Left renal cortex interstitium (tissue), 4 donors: ENCODE results near the gene ZFHX2. TPM values are rescaled to one million over a fixed set of nuclear protein-coding genes. Genes with fewer than 3 reads are reported as not detected.
"Not testable (repeated sequence)": the region's sequence is repeated elsewhere in the genome, so short reads cannot be mapped to it uniquely, and the experiment has no call there.

Experiments used
- DNase-seq, 4 donors: peaks; one replicate each; pipeline ENCODE4 v3.0.0-alpha.2; 2013; ENCODE audit warnings: low read depth in 4 of 4, low spot score in 2 of 4, missing footprints in 1 of 4
- polyA plus RNA-seq, 4 donors: library from polyadenylated mRNA; unstranded; fragments of 120-200 nt; gene quantifications; one replicate each; pipeline ENCODE4 v1.2.1, GENCODE V29; 2013; ENCODE audit not compliant: insufficient read length in 4 of 4

ZFHX2 gene
- 10 to 100 TPM in 1 of 4 donors, 1 to 10 TPM in 3; 5.3 to 12.2 (median 8.3) TPM for polyA plus RNA-seq

DNA sequence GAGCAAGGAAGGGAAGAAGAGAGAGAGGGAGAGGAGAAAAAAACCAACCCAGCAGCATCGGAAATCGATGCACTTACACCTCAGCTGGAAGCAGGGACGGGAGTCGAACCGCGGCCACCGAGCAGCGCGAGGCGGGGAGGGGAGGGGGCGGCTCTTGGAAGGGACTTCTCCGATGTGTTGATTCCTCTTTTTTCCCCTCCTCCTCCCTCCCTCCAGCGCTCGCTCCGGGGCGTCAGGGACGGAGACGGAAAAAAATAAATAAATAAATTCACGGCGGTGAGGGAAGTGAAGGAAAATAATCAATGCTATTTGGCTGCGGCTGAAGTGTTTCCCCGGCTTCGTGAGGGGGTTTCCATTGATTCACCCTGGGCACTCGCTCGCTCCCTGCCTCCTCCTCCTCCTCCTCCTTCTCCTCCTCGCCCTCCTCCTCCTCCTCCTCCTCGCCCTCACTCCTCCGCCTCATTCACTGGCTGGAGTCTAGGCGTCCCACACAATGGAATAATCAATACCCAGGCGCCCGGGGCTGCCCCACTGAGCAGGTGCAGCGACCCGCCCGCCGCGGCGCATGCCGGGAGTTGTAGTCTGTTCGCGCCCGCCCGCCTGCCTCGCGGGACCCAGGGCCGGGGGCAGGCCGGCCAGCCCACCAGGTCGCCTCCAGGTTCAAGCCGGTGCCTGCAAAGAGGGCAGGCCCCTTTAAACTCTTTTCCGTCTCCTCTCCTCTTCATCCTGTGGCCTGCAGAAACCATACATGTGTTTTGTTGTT, at the start of gene ZFHX2:
Gene ZFHX2 (minus strand): TSS at position 500 of the 763 bp plus-strand sequence. CDS start 16,440 bp downstream, outside the sequence.
- no peak for DNase-seq

DNA sequence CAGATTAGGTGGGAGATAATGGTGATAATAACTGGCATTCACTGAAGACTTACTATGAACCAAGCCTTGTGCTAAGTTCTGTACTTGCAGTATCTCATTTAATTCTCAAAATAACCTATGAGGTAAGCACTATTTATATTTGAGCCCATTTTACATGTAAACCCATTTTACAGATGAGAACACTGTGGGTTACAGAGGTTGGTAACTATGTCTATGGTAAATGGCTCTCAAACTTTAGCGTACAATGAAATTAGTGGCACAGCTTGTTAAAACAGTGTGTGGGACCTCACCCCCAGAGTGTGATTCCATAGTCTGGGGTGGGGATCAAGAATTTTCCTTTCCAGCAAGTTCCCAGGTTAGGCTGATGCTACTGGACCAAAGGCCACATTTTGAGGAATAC, 49.2 kb upstream of the ZFHX2 start:
- DNase-seq, result no peak

GRCh38 chr14:23600322-23600707, 48.8 kb upstream of the ZFHX2 start:
- no peak for DNase-seq

DNA sequence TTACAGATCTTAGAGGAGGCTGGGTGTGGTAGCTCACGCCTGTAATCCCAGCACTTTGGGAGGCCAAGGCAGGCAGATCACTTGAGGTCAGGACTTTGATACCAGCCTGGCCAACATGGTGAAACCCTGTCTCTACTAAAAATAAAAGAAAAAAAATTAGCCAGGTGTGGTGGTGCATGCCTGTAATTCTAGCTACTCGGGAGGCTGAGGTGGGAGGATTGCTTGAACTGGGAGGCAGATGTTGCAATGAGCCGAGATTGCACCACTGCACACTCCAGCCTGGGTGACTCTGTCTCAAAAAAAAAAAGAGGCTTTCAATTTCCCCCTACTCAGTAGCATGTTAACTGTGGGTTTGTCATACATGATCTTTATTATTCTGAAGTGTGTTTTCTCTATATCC, 42.6 kb upstream of the ZFHX2 start:
- not testable (repeated sequence) for DNase-seq

- no peak for DNase-seq
Measured at GRCh38 chr14:23590198-23590597, 38.6 kb upstream of the ZFHX2 start.

DNA sequence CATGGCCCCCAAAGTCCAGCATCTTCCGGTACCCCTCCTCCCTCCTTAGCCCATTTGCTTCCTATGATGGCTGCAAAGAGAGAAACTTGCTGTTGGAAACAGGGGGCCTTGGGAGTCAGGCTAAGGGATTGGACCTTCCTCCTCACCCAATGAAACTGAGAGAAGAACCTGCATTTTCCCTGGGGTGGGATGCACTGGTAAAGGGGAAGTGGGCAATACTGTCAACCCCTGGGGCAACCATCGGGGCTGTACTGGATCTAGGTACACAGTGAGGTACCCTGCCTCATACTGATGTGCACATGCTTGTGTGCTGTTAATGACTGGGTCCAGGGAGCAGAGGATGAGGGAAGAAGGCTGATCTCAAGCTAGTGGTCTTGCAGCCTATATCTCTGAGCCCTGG, 38.0 kb upstream of the ZFHX2 start:
- no peak for DNase-seq

GRCh38 chr14:23588884-23589598, 37.5 kb upstream of the ZFHX2 start:
- DNase-seq, result peak in 3 of 4 donors; percentile 71 to 84 (median 77)

- not testable (repeated sequence) for DNase-seq
Measured at GRCh38 chr14:23584527-23585203, 33.1 kb upstream of the ZFHX2 start.

GRCh38 chr14:23583761-23584526, 32.4 kb upstream of the ZFHX2 start:
- not testable (repeated sequence) for DNase-seq

- DNase-seq, result no peak
Measured at GRCh38 chr14:23582906-23583760, 31.6 kb upstream of the ZFHX2 start.

DNA sequence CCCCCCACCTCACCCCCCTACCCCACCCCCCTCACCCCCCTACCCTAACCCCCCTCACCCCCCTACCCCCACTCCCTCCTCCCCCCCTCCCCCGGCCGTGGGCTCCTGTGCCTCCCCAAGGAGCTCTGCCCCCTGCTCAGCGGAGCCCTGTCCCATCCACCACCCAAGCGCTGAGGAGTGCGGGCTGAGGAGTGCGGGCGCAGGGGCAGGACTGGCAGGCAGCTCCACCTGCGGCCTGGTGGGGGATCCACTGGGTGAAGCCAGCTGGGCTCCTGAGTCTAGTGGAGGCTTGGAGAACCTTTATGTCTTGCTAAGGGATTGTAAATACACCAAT, 29.4 kb upstream of the ZFHX2 start:
- no peak for DNase-seq

GRCh38 chr14:23580152-23580926, 28.8 kb upstream of the ZFHX2 start:
- DNase-seq, result no peak

- no peak for DNase-seq
Measured at GRCh38 chr14:23579739-23580138, 28.2 kb upstream of the ZFHX2 start.

DNA sequence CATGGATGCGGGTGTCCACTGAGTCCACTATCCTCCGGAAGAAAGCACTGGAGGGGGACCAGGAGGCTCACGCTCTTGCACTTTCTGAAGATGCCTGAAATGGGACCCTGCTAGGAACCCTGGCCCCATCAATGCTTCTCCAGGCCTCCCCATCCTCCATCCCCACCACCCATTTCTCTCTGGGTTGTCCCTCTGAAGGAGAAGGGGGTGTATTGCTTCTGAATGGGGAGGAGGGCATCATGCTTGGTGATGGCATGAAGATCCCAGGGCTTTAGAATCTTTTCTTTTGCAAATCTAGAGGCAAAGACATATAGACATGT, 27.7 kb upstream of the ZFHX2 start:
- DNase-seq, result no peak

DNA sequence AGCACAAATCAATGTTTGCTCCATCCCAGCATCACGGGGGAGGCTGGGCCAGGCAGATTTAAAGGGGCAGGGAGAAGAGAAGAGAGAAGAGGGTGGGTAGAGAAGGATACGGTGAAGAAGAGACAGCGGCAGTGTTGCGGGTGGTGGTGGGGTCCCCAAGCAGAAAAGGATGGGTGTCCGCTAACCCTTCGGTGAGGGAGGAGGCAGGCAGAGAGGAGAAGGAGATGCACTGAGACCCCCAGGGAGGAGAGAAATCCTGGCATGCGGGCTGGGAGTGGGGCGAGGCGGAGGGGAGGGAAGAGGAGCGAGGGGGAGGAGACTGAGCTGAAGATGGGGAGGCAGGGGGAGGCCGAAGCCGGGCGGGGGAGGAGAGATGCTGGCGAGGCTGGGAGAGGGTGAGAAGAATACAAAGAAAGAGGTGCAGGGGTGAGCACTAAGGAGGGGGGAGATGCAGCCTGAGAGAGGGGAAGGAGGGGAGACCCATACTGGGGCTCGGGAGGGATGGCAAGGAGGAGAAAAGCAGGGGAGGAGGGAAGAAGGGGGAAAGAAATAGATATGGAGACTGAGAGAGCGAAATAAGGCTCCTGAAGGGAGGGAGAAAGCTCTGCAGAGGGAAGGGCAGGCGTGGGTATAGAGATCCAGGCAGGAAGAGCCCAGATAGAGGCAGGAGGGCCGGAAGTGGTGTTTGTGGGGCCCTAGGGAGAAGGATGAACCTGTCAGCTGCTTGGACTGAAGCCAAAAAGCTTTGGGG, 27.2 kb upstream of the ZFHX2 start, which contains the start of gene JPH4:
Gene JPH4 (minus strand): TSS at position 231 of the 751 bp plus-strand sequence. CDS start 1,337 bp downstream, outside the sequence.
- DNase-seq, result no peak

GRCh38 chr14:23577710-23578392, 26.3 kb upstream of the ZFHX2 start:
- DNase-seq, result no peak

- DNase-seq, result no peak
Measured at GRCh38 chr14:23577004-23577681, 25.6 kb upstream of the ZFHX2 start.
